IMR-90 (cell line): Measurements from ENCODE around the gene SLC34A3. TPM values are rescaled to one million over a fixed set of nuclear protein-coding genes. Genes with fewer than 3 reads are reported as not detected.
A peak's percentile ranks its signal among the peaks of the same experiment; 100 is the strongest.

Source experiments
- ATAC-seq: fragments of 200-7000 bp; cut with Tn5 transposase; 2 replicates; pipeline ENCODE4 v1.9.1; 2020; ENCODE audit warnings: low read depth, mild to moderate bottlenecking, moderate library complexity
- BruUV-seq: library from RNA; stranded (reverse); fragments of 400-500 nt; replicated peaks from 2 replicates; lab custom pipeline; 2021; lab: Mats Ljungman, UMichigan
- CTCF ChIA-PET: fragments of 300-600 bp; formaldehyde crosslinking; extraction: SDS; loops from one replicate; lab custom pipeline; 2021; ENCODE audit warnings: antibody characterized with exemption; lab: Yijun Ruan, JAX
- POLR2A ChIA-PET: fragments of 300-600 bp; sonication (Branson Sonifier 250); formaldehyde crosslinking; loops from one replicate; lab custom pipeline; 2022; ENCODE audit warnings: antibody characterized with exemption; ENCODE audit not compliant: unreplicated experiment; lab: Charles Lee
- DNase-seq: peaks from one replicate; pipeline ENCODE4 v3.0.0; 2013
- H2AFZ ChIP-seq: replicated peaks from 2 replicates; pipeline ENCODE3; 2013; ENCODE audit warnings: low read length, mild to moderate bottlenecking; ENCODE audit not compliant: poor library complexity
- H2AK5ac ChIP-seq: 2 replicates; pipeline ENCODE4 v1.6.1; 2013; ENCODE audit warnings: low read depth, low read length, inconsistent platforms
- H2AK9ac ChIP-seq: replicated peaks from 2 replicates; pipeline ENCODE3; 2013; ENCODE audit warnings: mild to moderate bottlenecking, low read depth, low read length, moderate library complexity; ENCODE audit not compliant: poor library complexity
- H2BK120ac ChIP-seq: 2 replicates; pipeline ENCODE4 v1.6.1; 2013; ENCODE audit warnings: low read depth, low read length, inconsistent platforms
- H2BK15ac ChIP-seq: 3 replicates; pipeline ENCODE4 v1.6.1; 2013; ENCODE audit warnings: low read depth, low read length, inconsistent platforms
- H2BK20ac ChIP-seq: 2 replicates; pipeline ENCODE4 v1.6.1; 2013; ENCODE audit warnings: low read depth, mild to moderate bottlenecking, inconsistent platforms, low read length, moderate library complexity
- H2BK5ac ChIP-seq: 2 replicates; pipeline ENCODE4 v1.6.1; 2013; ENCODE audit warnings: mild to moderate bottlenecking, low read depth, low read length, inconsistent platforms; ENCODE audit not compliant: poor library complexity, severe bottlenecking
- H3K14ac ChIP-seq: replicated peaks from 2 replicates; pipeline ENCODE4 v1.6.1; 2013; ENCODE audit warnings: low read depth, low read length, inconsistent platforms
- H3K18ac ChIP-seq: 2 replicates; pipeline ENCODE4 v1.6.1; 2013; ENCODE audit warnings: low read depth, low read length, control low read depth
- H3K23ac ChIP-seq: 2 replicates; pipeline ENCODE4 v1.6.1; 2013; ENCODE audit warnings: low read depth, low read length, inconsistent platforms
- H3K27ac ChIP-seq: 2 replicates; pipeline ENCODE4 v1.5.1; 2013; ENCODE audit warnings: mild to moderate bottlenecking, control low read depth, low read length; ENCODE audit not compliant: insufficient read depth
- H3K27me3 ChIP-seq: 2 replicates; pipeline ENCODE4 v1.6.1; 2013; ENCODE audit warnings: low read length; ENCODE audit not compliant: control insufficient read depth, insufficient read depth
- H3K36me3 ChIP-seq: 2 replicates; pipeline ENCODE4 v1.6.1; 2013; ENCODE audit warnings: low read length, mixed read lengths; ENCODE audit not compliant: control insufficient read depth, insufficient read depth
- H3K4ac ChIP-seq: 2 replicates; pipeline ENCODE4 v1.6.1; 2013; ENCODE audit warnings: low read depth, low read length, inconsistent platforms
- H3K4me1 ChIP-seq: 2 replicates; pipeline ENCODE4 v1.6.1; 2013; ENCODE audit warnings: low read length, mixed read lengths; ENCODE audit not compliant: control insufficient read depth, insufficient read depth
- H3K4me2 ChIP-seq: 2 replicates; pipeline ENCODE4 v1.6.1; 2013; ENCODE audit warnings: low read depth, mild to moderate bottlenecking, control low read depth, low read length, moderate library complexity
- H3K4me3 ChIP-seq: 2 replicates; pipeline ENCODE4 v1.5.1; 2013; ENCODE audit warnings: low read depth, mild to moderate bottlenecking, control low read depth, low read length, moderate library complexity; ENCODE audit not compliant: insufficient read depth
- H3K56ac ChIP-seq: 2 replicates; pipeline ENCODE4 v1.6.1; 2013; ENCODE audit warnings: low read length, inconsistent platforms; ENCODE audit not compliant: insufficient read depth; ENCODE audit errors: extremely low read depth
- H3K79me1 ChIP-seq, 2 experiments: 2 replicates each; pipeline ENCODE4 v1.6.1; 2013; ENCODE audit warnings: low read length in 2 of 2, inconsistent platforms in 1 of 2, low read depth in 1 of 2
- H3K9ac ChIP-seq: 2 replicates; pipeline ENCODE4 v1.6.1; 2013; ENCODE audit warnings: low read depth, low read length, control low read depth
- H3K9me1 ChIP-seq: 2 replicates; pipeline ENCODE4 v1.6.1; 2013; ENCODE audit warnings: low read length, inconsistent platforms; ENCODE audit not compliant: insufficient read depth
- H3K9me3 ChIP-seq: 2 replicates; pipeline ENCODE4 v1.6.1; 2013; ENCODE audit warnings: low read length; ENCODE audit not compliant: control insufficient read depth, insufficient read depth
- H4K20me1 ChIP-seq: 2 replicates; pipeline ENCODE4 v1.6.1; 2013; ENCODE audit warnings: low read length, inconsistent platforms; ENCODE audit not compliant: insufficient read depth
- H4K5ac ChIP-seq: 2 replicates; pipeline ENCODE4 v1.6.1; 2013; ENCODE audit warnings: mild to moderate bottlenecking, low read depth, low read length, control low read depth
- H4K8ac ChIP-seq, 2 experiments: 2 replicates each; pipeline ENCODE4 v1.6.1; 2013; ENCODE audit warnings: low read depth in 2 of 2, low read length in 2 of 2, control low read depth in 1 of 2, inconsistent platforms in 1 of 2
- H4K91ac ChIP-seq: 2 replicates; pipeline ENCODE4 v1.6.1; 2013; ENCODE audit warnings: low read depth, low read length, inconsistent platforms; ENCODE audit not compliant: insufficient read depth
- BHLHE40 ChIP-seq: fragments of 150-350 bp; IDR thresholded peaks from 2 replicates; pipeline ENCODE4 v1.6.1; 2016; ENCODE audit warnings: mild to moderate bottlenecking, low read depth, low read length
- CEBPB ChIP-seq: IDR thresholded peaks from 2 replicates; pipeline ENCODE4 v1.6.1; 2012; ENCODE audit warnings: low read depth, low read length, improper control_type of control experiment
- CHD1 ChIP-seq: IDR thresholded peaks from 2 replicates; pipeline ENCODE4 v1.6.1; 2012; ENCODE audit warnings: low read depth, low read length, improper control_type of control experiment
- ELK1 ChIP-seq: fragments of 150-350 bp; IDR thresholded peaks from 2 replicates; pipeline ENCODE4 v1.6.1; 2016; ENCODE audit warnings: low read depth, mild to moderate bottlenecking, low read length, moderate library complexity, borderline replicate concordance
- FOS ChIP-seq: fragments of 150-350 bp; IDR thresholded peaks from 2 replicates; pipeline ENCODE4 v1.6.1; 2016; ENCODE audit warnings: low read depth, low read length
- MAFK ChIP-seq: IDR thresholded peaks from 2 replicates; pipeline ENCODE4 v1.6.1; 2012; ENCODE audit warnings: low read depth, low read length, improper control_type of control experiment
- MAZ ChIP-seq: IDR thresholded peaks from 2 replicates; pipeline ENCODE4 v1.6.1; 2012; ENCODE audit warnings: low read depth, mild to moderate bottlenecking, low read length, improper control_type of control experiment, moderate library complexity, borderline replicate concordance
- MXI1 ChIP-seq: IDR thresholded peaks from 2 replicates; pipeline ENCODE4 v1.6.1; 2012; ENCODE audit warnings: low read depth, mild to moderate bottlenecking, low read length, moderate library complexity, borderline replicate concordance
- NFE2L2 ChIP-seq: fragments of 150-350 bp; IDR thresholded peaks from 2 replicates; pipeline ENCODE4 v1.6.1; 2016; ENCODE audit warnings: low read depth, mild to moderate bottlenecking, low read length
- POLR2A ChIP-seq: IDR thresholded peaks from 2 replicates; pipeline ENCODE4 v1.6.1; 2012; ENCODE audit warnings: mild to moderate bottlenecking, low read depth, low read length
- RAD21 ChIP-seq: IDR thresholded peaks from 2 replicates; pipeline ENCODE4 v1.6.1; 2012; ENCODE audit warnings: low read length, improper control_type of control experiment
- RCOR1 ChIP-seq: IDR thresholded peaks from 2 replicates; pipeline ENCODE4 v1.6.1; 2012; ENCODE audit warnings: mild to moderate bottlenecking, low read length, improper control_type of control experiment; ENCODE audit not compliant: insufficient replicate concordance
- RFX5 ChIP-seq: IDR thresholded peaks from 2 replicates; pipeline ENCODE4 v1.8.0; 2012; ENCODE audit warnings: low read depth, mild to moderate bottlenecking, low read length, moderate library complexity
- USF2 ChIP-seq: fragments of 150-350 bp; IDR thresholded peaks from 2 replicates; pipeline ENCODE4 v1.6.1; 2017; ENCODE audit warnings: mild to moderate bottlenecking, antibody characterized with exemption, low read length, low read depth
- WGBS, 2 experiments: methylation state at CpG; one replicate each; pipeline versions ENCODE4 v1.1.5 to v1.1.7; 2013; ENCODE audit warnings: missing lambda C conversion rate in 2 of 2; ENCODE audit not compliant: insufficient read length in 1 of 2; ENCODE audit errors: extremely low coverage in 2 of 2; 5-methylcytosine and 5-hydroxymethylcytosine counted together
- dilution Hi-C: fragments of 300-500 bp; cut with HindIII; formaldehyde crosslinking; loops from one replicate; pipeline ENCODE4 v1.14.3; 2018; ENCODE audit warnings: low sequenced_read_pairs; ENCODE audit not compliant: unreplicated experiment
- in situ Hi-C: fragments of 300-500 bp; cut with MboI; formaldehyde crosslinking; loops from 3 replicates; pipeline ENCODE4 v1.14.3; 2019; ENCODE audit warnings: low sequenced_read_pairs, inconsistent platforms, mixed read lengths
- intact Hi-C: fragments of 100-400 bp; cut with micrococcal nuclease; formaldehyde crosslinking; loops from 2 replicates; pipeline ENCODE4 v1.10.0; 2022
- polyA plus RNA-seq, 3 experiments: library from polyadenylated mRNA; depleted of rRNA; stranded (reverse); fragments of >200 nt; gene quantifications; 2 replicates each; pipeline ENCODE4 v1.2.3, GENCODE V29; 2012; ENCODE audit warnings: low replicate concordance in 1 of 3
- total RNA-seq: library from RNA; depleted of rRNA; stranded (reverse); fragments of >200 nt; gene quantifications from 2 replicates; pipeline ENCODE4 v1.2.3, GENCODE V29; 2012

Gene SLC34A3
- total and polyA plus RNA-seq, 2 of the 4 experiments (the other 2 are of a cell fraction) = not detected

- TF ChIP-seq NFE2L2 (no peak), BHLHE40 (no peak), MXI1 (no peak)
These were observed 27.7 kb upstream of the SLC34A3 start (continued) for GRCh38 chr9:137202966-137203365.

GRCh38 chr9:137204731-137205125 lies 26.0 kb upstream of the SLC34A3 start:
- Histone ChIP-seq H3K9me3 (no peaks in the 10 kb centered on the region), H4K91ac (peak overlapping the region; percentile 75; the same call in 1 of the 2 replicates), H3K4me3 (peak overlapping the region; percentile 93), H3K9me1 (0 out of 2 replicates have a peak, but pooled peaks cover 2% of the 10 kb centered on the region), H4K8ac (peak overlapping the region; percentile 92 to 98), H4K20me1 (peaks cover 9% of the 10 kb centered on the region), H4K5ac (no peak overlapping the region), H2BK120ac (no peak overlapping the region), H3K56ac (peak overlapping the region; percentile 19; the same call in 1 of the 2 replicates), H3K79me1 (peaks cover 45 to 64% of the 10 kb centered on the region in 2 experiments), H2BK5ac (no peak overlapping the region), H3K36me3 (peaks cover 8% of the 10 kb centered on the region), H3K4ac (peak overlapping the region; percentile 89), H2AFZ (peak overlapping the region; percentile 97), H3K18ac (no peak overlapping the region), H3K4me1 (peaks cover 10% of the 10 kb centered on the region), H2BK20ac (no peak overlapping the region), H3K4me2 (peak overlapping the region; percentile 91), H3K9ac (peak overlapping the region; percentile 85), H3K27ac (peak overlapping the region; percentile 57; the same call in 1 of the 2 replicates), H2AK5ac (peak overlapping the region; percentile 90), H2BK15ac (no peak overlapping the region), H3K27me3 (no peaks in the 10 kb centered on the region), H2AK9ac (peak overlapping the region; percentile 97), H3K14ac (peak overlapping the region; percentile 66), H3K23ac (peak overlapping the region; percentile 98)
- TF ChIP-seq USF2 = no peak
- no peak for TF ChIP-seq ELK1
- TF ChIP-seq MXI1 = no peak
- no peak for TF ChIP-seq MAZ
- no peak for TF ChIP-seq RCOR1
- no peak for TF ChIP-seq FOS
- TF ChIP-seq RFX5 = no peak
- no peak for TF ChIP-seq MAFK
- no peak for TF ChIP-seq RAD21
- no peak for TF ChIP-seq NFE2L2
- TF ChIP-seq POLR2A = no peak
- TF ChIP-seq BHLHE40 = no peak
- TF ChIP-seq CEBPB = no peak
- no peak for TF ChIP-seq CHD1
- dilution Hi-C loops (no loop called here), in situ Hi-C loops (no loop called here), intact Hi-C loops (no loop called here)
- ChIA-PET POLR2A (interaction anchor here (0.6 kb wide), 1 partner anchor 75 kb away, joined by 4 read pairs; no protein-coding TSS in a partner anchor), CTCF (no interaction called here)
- ATAC-seq (no peak), DNase-seq (no peak)
- WGBS, 2 experiments = 33% methylated on average over 9 of the region's 21 CpGs; no CpG with 5 or more reads in 1 of the 2 experiments
- no TSS peak for BruUV-seq
